HEK293T (cell line): ENCODE data around the gene HNMT.

ENCODE experiments used
- CTCF ChIA-PET: fragments of 350-600 bp; formaldehyde crosslinking; extraction: SDS; loops from one replicate; lab custom pipeline; 2021; ENCODE audit warnings: antibody characterized with exemption, inconsistent platforms; lab: Yijun Ruan, JAX
- POLR2A ChIA-PET: fragments of 350-600 bp; formaldehyde crosslinking; extraction: SDS; loops from one replicate; lab custom pipeline; 2020; ENCODE audit warnings: antibody characterized with exemption, inconsistent platforms; lab: Yijun Ruan, JAX
- DNase-seq: peaks from one replicate; pipeline ENCODE4 v3.0.0; 2012; ENCODE audit warnings: mixed read lengths; ENCODE audit errors: extremely low spot score
- ARNT ChIP-seq: fragments of 450-650 bp; IDR thresholded peaks from 2 replicates; pipeline ENCODE4 v1.6.1; 2017; ENCODE audit warnings: mild to moderate bottlenecking
- BHLHE40 ChIP-seq: fragments of 450-650 bp; IDR thresholded peaks from 2 replicates; pipeline ENCODE4 v1.6.1; 2016; ENCODE audit warnings: mild to moderate bottlenecking, moderate library complexity, borderline replicate concordance
- CTBP1 ChIP-seq: fragments of 450-650 bp; IDR thresholded peaks from 2 replicates; pipeline ENCODE4 v1.6.1; 2016; ENCODE audit warnings: borderline replicate concordance
- ELF4 ChIP-seq: fragments of 450-650 bp; IDR thresholded peaks from 2 replicates; pipeline ENCODE4 v1.6.1; 2017; ENCODE audit warnings: antibody characterized with exemption
- FOXA1 ChIP-seq: fragments of 450-650 bp; IDR thresholded peaks from 2 replicates; pipeline ENCODE4 v1.6.1; 2016; ENCODE audit warnings: mild to moderate bottlenecking
- FOXK2 ChIP-seq: fragments of 450-650 bp; IDR thresholded peaks from 2 replicates; pipeline ENCODE4 v1.6.1; 2016; ENCODE audit warnings: mild to moderate bottlenecking
- FOXM1 ChIP-seq: fragments of 450-650 bp; IDR thresholded peaks from 2 replicates; pipeline ENCODE4 v1.6.1; 2017; ENCODE audit warnings: mild to moderate bottlenecking, borderline replicate concordance
- HDGF ChIP-seq: fragments of 450-650 bp; IDR thresholded peaks from 2 replicates; pipeline ENCODE4 v1.6.1; 2017; ENCODE audit warnings: antibody characterized with exemption, borderline replicate concordance
- L3MBTL2 ChIP-seq: fragments of 450-650 bp; conservative IDR thresholded peaks from 2 replicates; pipeline ENCODE4 v1.6.1; 2016; ENCODE audit warnings: mild to moderate bottlenecking
- LEF1 ChIP-seq: fragments of 450-650 bp; IDR thresholded peaks from 2 replicates; pipeline ENCODE4 v1.6.1; 2017; ENCODE audit warnings: mild to moderate bottlenecking, borderline replicate concordance
- NFRKB ChIP-seq: fragments of 450-650 bp; IDR thresholded peaks from 2 replicates; pipeline ENCODE4 v1.6.1; 2016; ENCODE audit warnings: mild to moderate bottlenecking, moderate library complexity
- SP1 ChIP-seq: fragments of 450-650 bp; IDR thresholded peaks from 2 replicates; pipeline ENCODE4 v1.6.1; 2017
- SUZ12 ChIP-seq: fragments of 450-650 bp; IDR thresholded peaks from 2 replicates; pipeline ENCODE4 v1.6.1; 2016; ENCODE audit warnings: mild to moderate bottlenecking
- TARDBP ChIP-seq: fragments of 450-650 bp; IDR thresholded peaks from 2 replicates; pipeline ENCODE4 v1.6.1; 2016
- ZNF384 ChIP-seq: fragments of 450-650 bp; IDR thresholded peaks from 2 replicates; pipeline ENCODE4 v1.6.1; 2016
- TF ChIP-seq, protein P1 (sequence below): fragments of 450-650 bp; IDR thresholded peaks from 2 replicates; pipeline ENCODE4 v1.6.1; 2016

The HNMT gene

DNA sequence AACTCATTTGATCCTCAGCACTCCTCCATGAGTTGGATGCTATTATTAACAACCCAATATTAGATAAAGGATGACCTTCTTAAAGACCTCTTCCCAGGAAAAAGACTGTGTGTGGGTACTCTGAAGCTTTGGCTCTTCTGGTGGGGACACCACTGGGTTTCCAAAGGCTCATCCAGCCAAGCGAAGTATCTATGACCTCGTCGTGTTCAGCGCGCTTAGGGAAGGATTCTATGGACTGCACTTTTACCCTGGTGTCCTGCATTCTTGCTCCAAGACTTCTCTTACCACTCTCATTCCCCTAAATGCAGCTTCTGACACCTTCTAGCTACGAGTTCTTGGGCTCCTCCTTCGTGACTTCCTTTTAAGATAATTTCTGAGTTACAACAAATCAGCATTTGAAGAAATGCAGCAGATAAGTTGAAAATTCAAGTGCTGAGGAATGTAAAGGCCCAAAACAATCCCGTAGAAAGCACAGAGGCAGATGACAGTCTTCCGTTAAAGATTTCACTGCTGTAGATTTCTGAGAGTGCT, 673 bp upstream of the HNMT start:
- ChIA-PET CTCF (no interaction called here), POLR2A (no interaction called here)
- DNase-seq, result no peak

DNA sequence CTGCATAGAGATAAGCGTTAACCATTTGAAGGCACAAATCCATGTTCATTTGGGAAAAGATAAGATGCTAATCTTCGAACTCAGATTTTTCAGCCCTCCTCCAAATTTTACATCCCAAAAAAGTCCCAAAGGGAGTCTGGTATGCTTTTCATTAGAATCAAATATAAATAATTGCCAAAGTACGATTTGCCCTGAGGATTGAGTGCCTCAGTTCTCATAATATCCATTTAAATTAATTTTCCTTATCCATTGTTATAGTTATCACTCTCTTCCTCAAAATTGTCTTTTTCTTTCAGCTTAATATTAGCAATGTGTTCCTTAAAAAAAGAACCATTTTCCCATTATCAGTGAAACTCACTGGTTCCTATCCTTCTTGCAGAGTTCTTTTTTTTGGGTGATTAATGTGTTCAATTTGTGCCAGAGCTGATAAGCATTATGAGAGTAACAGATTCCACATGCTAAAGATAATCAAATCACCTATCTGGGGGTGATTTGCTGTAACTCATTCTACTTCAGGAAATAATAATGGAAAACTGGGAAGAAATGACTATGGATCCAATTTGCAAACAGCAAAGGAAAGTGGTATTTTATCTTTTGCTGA, 686 bp downstream of the HNMT start:
- no peak for DNase-seq
- CTCF ChIA-PET, result no interaction called here
- TF ChIP-seq SP1, result no peak
- POLR2A ChIA-PET, result no interaction called here

More for the DNA sequence above, 673 bp upstream of the HNMT start:
- TF ChIP-seq, protein P1, sequence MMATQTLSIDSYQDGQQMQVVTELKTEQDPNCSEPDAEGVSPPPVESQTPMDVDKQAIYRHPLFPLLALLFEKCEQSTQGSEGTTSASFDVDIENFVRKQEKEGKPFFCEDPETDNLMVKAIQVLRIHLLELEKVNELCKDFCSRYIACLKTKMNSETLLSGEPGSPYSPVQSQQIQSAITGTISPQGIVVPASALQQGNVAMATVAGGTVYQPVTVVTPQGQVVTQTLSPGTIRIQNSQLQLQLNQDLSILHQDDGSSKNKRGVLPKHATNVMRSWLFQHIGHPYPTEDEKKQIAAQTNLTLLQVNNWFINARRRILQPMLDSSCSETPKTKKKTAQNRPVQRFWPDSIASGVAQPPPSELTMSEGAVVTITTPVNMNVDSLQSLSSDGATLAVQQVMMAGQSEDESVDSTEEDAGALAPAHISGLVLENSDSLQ, result no peak

DNA sequence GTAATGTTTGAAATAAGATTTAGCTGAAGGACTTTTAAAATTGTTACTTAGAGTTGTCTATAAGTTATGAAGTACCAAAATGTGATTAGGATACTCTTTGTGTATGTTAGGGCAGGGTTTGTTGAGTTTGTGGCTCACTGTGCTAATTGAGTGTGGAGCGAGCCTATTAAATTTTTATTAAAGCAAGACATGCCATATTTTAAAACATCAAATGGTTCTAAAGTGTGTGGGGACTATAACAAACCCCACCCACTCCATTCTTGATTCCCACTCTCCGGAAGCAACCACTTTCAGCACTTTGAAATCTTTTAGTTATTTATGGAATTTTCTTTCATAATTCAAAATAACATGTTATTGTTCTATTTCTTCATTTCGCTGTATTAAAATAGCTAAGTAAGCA, 1.8 kb downstream of the HNMT start:
- DNase-seq, result no peak
- TF ChIP-seq ELF4, result no peak
- TF ChIP-seq ARNT, result no peak
- no peak for TF ChIP-seq FOXM1
- TF ChIP-seq LEF1, result no peak
- TF ChIP-seq TARDBP, result no peak
- TF ChIP-seq SUZ12, result no peak
- no peak for TF ChIP-seq CTBP1
- no peak for TF ChIP-seq BHLHE40
- TF ChIP-seq NFRKB, result no peak
- TF ChIP-seq SP1, result no peak
- TF ChIP-seq ZNF384, result no peak
- no peak for TF ChIP-seq L3MBTL2
- no peak for TF ChIP-seq FOXK2
- TF ChIP-seq, protein P1, result no peak
- TF ChIP-seq HDGF, result no peak
- TF ChIP-seq FOXA1, result no peak
- POLR2A ChIA-PET, result no interaction called here
- CTCF ChIA-PET, result no interaction called here

DNA sequence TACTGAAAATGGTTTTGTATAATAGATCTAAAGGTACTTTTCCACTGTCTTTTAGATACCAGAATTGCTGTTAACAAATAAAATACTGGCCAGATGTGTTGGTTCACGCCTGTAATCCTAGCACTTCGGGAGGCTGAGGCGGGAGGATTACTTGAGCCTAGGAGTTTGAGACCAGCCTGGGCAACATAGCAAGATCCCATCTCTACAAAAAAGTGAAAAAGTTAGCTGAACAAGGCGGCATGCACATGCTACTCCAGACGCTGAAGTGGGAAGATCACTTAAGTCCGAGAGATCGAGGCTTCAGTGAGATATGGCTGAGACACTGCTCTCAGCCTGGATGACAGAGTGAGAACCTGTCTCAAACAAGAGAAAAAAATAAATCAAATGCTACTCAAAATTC, 2.8 kb downstream of the HNMT start:
- POLR2A ChIA-PET, result no interaction called here
- DNase-seq, result no peak
- CTCF ChIA-PET, result no interaction called here
- TF ChIP-seq LEF1 (no peak), L3MBTL2 (no peak), ARNT (no peak), FOXK2 (no peak), CTBP1 (no peak), FOXA1 (no peak), ELF4 (no peak), SP1 (no peak), ZNF384 (no peak), SUZ12 (no peak), FOXM1 (no peak), TARDBP (no peak), BHLHE40 (no peak), HDGF (no peak), NFRKB (no peak)
- TF ChIP-seq, protein P1, result no peak

DNA sequence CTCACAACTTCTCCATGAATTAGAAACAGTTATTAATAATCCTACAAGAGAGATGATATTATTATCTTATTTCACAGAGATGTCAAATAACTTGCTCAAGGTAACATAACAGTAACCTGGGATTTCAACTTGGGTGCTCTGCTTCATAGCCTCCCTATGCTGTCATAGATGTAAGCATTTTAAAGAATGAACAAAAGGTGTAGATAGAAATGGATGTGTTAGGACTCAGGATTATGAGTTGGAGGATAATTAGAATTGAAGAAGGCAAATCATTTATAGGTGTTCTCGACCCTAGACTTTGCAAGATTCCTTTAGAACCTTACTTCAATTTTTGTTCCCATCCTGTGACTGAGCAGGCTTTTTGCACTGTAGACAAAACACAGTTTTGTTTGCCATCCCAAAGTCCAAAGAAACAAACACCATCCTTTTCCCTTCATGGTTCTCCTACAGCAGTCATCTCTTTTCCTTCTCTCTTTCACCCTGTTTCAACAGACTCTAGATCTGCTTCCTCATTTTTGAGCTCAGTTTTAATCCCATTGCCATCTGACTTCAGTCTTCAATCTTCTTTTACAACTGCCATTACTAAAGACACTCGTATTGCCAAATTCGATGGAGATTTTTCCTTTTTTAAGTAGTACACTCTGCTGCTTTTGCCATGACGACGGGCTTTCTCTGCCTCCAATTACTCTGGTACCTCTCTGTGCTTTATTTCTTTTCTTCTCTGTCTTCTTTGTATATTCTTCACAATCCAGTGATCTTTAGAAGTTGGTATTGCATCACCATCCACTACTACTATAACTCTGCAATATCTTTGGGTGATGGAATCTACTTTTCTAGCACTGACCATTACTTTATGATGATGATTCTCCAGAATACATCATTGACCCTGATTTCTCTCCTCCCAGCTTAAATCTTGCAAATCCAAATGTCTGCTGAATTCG, 4.5 kb downstream of the HNMT start:
- CTCF ChIA-PET, result no interaction called here
- no peak for TF ChIP-seq TARDBP
- no peak for TF ChIP-seq LEF1
- no peak for TF ChIP-seq SUZ12
- TF ChIP-seq SP1, result no peak
- TF ChIP-seq, protein P1, result no peak
- no peak for TF ChIP-seq ZNF384
- TF ChIP-seq FOXA1, result no peak
- no peak for TF ChIP-seq NFRKB
- no peak for TF ChIP-seq L3MBTL2
- TF ChIP-seq CTBP1, result no peak
- no peak for TF ChIP-seq FOXK2
- TF ChIP-seq FOXM1, result no peak
- TF ChIP-seq ARNT, result no peak
- POLR2A ChIA-PET, result no interaction called here
- no peak for DNase-seq

DNA sequence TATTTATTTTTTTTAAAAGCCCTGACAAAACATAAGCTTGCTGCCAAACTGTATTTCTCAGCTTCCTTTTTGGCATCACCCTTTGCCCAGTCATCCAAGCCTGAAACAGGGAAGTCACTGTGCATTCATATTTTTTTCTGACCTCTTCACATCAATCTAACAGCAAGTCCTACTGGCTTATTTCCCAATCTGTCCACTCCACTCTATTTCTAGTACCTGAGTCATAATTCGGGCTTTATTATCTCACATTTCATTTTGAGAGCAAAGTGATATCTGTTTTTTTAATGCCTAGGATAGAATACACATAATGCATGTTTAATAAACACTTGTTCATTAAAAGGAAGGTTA, 5.1 kb downstream of the HNMT start:
- CTCF ChIA-PET, result no interaction called here
- DNase-seq, result no peak
- POLR2A ChIA-PET, result no interaction called here
- TF ChIP-seq NFRKB, result no peak
- TF ChIP-seq SP1, result no peak
